Amniotic stem cell (primary cell): ENCODE data around the gene TH.

Experiments used
- DNase-seq: peaks from one replicate; lab custom pipeline; 2025; lab: John Stamatoyannopoulos, UW

The TH gene

DNA sequence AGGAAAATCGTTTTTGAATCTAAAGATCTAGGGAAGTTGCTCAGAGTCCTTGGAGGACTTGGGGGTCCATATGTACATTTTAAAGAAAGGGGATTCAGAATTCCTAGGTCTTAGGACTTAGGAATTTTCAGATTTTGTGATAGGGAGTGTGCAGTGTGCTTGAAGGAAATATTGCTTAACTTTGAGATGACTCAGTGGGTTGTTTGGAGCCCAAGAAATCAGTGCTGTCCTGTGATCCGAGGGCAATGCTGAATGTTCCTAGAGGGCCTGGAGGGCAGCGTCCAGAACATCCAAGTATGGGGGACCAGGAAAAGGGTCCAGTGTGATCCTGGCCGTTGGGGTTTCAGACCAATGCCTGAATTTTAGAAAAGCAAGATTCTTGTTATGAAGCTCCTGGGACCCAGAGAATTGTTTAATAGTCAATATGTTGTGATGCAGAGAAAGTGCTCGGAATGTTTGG is 29.3 kb downstream of the TH start:
- no peak for DNase-seq

DNA sequence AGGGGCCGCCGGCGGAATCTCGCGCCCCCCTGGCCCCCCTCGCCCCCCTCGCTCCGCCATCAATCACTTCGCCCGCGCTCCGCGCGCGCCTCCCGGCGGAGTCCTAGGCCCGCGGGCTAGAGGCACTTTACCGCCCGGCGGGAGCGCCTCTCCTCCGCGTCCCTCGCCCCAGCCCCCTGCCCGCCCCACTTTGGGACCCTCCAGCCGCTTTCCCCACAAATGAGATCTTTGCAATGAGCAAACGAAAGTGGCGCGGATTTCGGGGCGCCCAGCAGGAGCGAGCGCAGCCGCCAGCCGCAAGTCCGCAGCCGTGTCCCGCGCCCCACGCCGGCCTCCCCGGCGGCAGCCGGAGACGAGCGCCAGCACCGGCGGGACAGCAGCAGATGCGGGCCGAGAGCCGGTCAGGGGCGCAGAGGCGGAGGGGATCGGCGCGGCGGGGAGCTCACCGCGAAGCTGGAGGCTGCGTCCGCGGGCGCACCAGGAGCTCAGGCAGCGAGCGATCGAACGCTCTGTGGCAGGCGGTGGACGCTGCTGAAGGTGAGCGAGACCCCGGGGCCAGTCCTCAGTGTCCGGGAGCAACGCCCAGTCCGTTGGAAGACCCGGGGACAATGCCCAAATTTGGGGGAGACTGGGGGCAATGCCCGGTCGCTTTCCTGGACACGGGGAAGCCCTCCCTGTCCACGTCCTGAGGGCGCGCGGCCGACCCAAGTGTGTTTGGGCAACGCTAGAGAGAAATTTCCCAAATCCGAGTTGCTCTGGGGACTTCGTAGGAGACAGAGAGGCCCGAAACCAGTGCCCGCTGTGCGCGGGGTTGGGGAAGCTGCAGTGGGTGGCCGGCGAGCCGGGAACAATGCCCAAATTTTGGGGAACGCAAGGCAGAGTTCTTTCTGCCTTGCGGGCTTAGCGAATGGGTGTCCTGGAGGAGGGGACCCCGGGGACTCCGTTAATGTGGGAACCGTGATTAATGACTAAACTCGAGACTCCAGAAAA is 30.9 kb downstream of the TH start:
- no peak for DNase-seq

DNA sequence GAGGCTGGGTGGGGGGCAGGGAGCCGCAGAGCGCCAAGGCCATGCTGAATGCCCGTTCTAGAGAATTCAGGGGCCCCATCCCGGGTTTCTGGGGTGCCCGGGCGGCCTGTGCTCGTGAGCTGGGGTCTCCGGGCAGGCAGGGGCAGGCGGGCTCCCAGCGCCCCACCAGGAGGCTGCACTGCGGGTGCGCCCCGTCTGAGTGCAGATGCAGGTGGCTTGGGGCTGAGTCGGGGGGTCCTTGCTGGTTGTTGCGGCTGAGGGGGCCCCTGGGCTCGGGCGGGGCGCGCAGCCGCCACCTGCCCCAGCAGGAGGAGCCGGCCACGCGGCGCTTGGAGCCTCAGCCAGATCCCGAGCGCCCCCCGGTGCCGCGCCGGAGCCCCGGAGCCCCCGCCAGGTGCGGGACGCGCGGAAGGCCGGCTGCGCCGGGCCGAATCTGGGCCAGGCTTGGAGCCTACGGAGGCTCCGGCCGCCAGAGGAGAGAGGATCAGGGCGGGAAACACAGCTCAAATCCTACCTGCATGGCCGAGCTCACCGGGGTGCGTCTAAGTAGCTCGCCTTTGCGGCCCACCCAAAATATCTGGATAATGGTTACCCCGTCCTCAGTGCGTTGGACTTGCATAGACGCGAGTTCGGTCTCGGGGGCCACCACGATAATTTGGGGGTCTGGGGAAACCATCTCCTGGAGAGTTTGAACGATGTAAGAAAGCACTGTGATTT is 31.8 kb downstream of the TH start:
- no peak for DNase-seq

DNA sequence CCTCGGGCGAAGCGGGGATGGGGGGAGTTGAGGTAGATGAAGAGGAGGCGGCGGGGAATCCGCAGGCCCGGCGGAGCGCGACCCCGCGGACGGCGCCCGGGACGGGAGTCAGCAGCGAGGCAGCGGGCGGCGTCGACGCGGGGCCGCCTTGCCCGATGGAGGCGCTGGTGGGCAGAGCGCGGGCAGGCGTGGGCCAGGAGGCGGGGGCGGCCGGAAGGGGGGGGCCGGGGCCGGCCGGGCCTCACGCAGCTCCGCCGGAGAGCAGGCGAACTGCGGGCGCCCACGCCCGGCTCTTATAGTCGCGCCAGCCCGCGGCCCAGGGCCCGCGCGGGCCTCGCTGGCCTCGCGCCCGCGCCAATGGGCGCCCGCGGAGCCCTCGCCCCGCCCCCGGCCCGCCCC is 32.5 kb downstream of the TH start, which contains the start of gene IGF2:
Gene IGF2, minus strand, starts transcription at position 267 of the 399 bp plus-strand sequence. CDS start 3,866 bp downstream, outside the sequence.
- DNase-seq = no peak

DNA sequence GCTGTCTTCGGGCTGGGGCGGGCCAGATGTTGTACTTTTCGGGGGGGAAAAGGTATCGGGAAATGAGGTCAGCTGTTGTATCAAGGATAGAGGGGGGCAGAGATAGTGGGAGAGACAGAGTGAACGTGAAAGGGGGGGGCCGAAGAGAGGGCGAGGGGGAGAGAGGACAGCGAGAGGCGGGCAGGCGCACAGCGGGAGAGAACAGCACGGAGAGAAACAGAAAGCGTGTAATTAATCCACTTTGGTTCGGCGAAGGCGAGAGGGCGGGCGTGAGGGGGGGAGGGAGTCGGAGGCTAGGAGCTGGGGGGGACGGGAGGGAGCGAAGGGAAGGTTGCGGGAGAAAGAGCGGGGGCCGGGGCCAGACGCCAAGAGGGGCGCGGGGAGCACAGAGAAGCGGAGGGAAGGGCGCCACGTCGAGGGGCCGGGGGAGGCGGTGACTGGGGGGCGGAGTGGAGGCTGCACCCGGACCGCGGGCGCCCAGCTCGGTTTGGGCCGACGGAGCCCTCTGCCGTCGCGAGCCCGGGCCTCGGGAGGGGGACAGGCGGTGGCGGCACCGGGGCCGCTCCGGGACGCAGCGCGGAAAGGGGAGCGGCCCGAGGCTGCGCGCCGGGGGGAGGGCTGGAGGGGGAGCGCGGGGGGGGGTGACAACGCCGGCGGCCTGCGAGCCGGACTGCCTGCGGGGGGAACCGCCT is 33.0 kb downstream of the TH start:
- DNase-seq = no peak

DNA sequence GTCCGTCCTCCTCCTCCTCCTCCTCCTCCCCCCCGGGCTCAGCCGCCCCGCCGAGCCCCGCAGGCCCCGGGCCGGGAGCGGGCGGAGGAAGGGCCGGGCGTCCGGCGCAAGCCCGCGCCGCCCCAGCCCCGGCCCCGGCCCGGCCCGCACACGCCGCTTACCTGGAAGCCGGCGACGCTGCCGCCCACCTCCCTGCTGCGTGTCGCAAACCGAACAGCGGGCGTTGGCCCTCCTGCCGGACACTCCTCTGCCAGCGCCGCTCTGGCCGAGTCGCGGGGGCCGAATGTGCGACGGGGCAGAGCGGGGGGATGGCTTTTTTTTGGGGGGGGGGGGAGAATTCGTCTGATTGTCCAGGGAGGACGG is 33.6 kb downstream of the TH start:
- DNase-seq = no peak

DNA sequence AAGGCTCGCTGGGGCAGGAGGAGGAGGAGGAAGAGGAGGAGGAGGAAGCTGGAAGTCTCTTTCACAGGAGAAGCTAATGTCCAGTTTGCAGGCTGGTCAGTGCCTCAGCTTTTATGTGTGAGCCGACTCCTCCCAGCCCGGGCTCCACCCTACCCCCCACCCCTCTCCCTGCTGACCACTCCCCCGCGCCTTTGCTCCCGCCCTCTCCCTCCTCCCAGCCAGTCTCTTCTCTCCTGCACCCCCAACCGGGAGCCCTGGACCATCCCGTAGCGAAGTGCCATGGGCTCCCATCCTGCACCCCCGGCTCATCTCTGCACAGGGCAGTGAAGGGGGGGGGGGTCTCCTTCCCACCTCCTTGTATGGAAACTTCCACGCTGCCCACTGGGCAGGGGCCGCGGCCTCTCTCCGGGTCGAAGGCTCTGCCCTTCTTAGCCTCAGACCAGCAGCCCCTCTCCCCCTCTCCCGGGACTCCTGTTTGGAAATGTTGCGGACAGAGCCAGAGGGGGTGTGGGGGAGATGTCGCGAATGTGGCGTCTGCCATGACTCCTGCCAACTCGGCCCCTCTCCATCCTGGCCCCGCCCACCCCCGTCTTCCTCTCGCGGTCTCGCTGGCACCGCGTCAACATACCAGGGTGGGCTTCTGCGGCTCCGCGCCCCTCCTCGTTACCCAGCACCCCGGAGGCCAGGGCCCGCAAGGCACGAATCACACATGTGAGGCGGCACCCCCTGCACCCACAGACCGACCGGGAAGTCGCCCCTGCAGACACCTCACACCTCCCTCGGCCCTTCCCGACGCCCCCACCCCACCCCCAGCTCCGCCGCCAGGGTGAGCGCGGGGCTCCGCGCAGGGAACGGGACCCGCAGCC is 34.2 kb downstream of the TH start:
- DNase-seq = peak; percentile 28

DNA sequence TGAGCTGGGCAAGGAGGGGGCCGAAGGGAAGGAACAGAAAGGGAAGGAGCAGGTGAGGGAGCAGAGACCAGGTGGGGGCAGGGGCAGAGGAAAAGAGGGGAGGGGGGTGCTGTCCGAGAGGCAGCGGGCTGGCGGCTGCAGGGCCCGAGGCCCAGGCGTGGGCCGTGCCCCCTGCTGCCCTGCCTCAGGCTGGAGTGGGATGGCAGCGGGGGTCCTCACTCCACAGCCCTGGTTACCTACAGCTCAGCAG is 34.7 kb downstream of the TH start:
- no peak for DNase-seq

DNA sequence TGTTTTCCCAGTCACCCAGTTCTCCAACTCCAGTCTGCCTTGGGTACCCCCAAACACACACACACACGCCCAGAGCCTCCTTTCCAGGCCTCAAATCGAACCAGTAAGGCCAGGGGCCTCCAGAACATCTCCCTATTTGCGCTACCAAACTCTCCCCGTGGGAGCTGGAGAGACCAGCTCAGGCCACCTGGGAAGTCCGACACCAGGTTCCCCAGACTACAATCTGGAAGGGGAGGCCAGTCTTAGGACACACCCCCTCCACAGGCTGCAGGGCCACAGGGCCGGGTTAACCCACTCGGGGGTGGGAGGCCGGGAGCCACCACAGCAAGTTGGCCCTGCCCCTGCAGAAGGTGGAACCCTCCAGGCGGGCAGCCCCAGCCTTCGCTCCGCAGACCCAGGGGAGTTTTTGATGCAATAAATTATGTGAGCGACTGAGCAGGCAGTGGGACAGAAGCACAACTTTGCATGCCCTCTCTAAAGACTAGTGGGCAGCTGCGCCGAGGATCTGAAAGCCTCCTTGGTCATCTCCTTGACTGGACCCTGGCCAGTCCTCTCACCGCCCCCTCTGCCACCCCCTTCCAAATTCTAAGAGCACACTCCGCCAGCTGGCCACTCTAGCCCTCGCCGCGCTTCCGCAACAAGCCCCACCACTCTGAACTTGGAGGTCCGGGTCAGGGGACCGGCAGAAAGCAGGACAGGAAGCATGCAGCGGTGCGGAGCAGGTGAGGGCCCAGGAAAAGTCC is 35.2 kb downstream of the TH start:
- DNase-seq = no peak

DNA sequence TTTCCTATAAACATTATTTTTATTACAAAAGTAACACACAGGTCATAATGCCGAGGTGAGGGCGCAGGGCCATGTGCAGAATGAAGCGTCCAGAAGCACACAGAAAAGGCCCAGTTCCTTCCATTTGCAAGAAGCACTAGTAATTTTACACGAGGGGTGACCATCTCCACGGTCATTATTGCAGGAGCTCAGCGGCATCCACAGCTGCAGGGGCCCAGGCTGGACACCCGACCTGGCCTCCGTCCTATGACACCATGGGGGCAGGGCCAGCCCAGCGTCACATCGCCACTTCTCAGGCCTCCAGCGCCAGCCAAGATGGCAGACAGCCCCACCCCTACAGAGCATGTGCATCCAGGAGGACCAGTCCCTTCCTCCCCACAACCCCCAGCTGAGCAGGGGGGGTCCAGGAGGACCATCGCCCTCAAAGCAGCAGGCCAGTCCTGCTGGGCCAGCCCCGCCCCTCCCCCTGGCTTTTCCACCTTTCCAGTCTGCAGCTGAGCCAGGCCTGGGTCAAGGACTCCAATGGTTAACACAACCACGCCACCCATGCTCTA is 35.9 kb downstream of the TH start:
- no peak for DNase-seq

DNA sequence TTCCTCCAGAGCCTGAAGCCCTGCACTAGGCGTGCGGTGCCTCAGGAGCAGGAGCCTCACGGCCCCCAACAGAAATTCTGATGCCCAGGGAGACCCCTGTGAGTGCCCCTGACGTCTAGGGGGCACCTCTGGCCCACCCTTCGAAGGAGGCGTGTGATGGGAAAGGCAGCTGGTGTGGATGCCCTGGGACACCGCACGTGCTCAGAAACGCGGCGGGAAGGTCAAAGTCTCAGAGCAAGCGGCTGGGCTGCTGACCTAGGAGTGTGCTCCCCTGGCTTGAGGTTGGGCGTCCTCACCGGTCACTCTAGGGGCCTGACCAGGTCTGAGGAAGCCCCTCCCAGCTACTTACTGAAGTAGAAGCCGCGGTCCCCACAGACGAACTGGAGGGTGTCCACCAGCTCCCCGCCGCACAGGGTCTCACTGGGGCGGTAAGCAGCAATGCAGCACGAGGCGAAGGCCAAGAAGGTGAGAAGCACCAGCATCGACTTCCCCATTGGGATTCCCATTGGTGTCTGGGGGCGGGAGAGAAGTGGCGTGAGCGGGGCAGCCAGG is 36.5 kb downstream of the TH start:
- no peak for DNase-seq

DNA sequence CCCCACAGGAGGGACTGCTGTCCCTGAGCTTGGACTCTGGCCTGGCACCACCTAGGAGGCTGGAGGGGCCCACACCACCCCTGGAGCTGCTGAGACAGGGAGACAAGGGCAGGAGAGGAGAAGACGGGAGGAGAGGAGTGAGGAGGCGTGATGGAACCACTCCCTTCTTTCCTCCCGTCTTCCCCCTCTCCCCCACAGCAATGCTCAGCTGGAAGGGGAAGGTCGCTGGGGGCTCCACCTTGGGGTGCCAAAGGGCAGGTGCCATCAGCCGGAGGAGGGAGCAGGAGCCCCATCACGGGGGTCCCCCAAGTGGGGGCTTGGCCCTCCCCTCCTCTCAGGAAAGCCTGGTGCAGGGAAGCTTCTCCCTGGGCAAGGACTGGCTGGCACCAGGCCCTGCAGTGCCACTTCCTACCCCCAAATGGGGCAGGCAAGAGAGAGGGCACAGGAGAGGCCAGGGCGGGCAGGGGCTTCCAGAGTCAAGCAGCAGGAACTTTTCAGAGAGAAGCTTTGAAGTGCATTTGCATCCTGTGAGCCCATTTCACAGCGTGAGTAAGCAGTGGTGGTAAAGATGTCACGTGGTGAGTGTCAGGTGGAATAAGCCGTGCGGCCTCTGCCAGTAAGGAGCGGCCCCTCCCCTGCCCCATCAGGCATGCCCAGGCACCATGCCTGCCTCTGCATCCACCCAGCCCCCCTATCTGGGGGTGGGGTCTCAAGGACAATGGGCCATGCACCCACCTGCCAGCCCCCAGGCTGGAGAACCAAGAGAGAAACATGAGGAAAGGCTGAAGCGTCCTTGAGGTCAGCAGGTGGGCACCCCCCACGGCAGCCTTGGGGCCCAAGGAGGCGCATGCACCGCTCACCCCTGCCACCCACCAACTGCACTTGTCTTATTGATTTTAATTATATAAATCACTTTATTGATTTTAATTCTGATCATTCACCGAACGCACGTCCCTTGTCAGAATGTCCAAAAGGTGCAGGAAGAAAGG is 37.3 kb downstream of the TH start:
- DNase-seq = no peak

DNA sequence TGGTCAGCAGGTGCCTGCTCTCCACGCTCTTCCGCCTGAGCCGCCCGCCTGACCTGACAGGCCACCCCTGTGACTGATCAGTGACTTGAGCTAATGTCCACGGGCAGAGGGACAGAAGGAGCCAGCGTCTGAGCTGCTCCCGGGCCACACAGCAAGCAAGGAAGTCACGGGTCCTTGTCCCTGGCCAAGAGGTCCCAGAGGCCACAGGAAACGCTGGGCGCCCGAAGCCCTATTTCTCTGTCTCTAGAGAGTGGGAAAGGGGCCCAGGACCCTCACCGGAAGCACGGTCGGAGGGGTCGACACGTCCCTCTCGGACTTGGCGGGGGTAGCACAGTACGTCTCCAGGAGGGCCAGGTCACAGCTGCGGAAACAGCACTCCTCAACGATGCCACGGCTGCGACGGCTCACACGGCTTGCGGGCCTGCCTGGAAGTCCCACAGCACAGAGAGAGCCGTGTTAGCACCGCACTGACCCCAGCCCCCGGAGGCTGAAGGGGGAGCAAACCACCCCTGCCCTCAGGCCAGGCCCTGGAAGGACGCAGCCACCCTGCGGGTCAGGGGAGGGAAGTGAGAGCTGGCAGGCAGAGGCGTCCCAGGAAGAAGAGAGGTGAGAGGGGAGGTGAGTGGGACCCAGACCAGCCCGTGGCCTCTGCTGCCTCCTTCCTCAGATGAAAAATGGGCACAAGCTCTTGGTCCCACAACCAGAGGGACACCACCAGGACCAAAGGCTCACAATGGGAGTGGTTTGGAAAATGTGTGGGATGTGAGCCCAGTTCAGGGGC is 38.2 kb downstream of the TH start:
- no peak for DNase-seq

DNA sequence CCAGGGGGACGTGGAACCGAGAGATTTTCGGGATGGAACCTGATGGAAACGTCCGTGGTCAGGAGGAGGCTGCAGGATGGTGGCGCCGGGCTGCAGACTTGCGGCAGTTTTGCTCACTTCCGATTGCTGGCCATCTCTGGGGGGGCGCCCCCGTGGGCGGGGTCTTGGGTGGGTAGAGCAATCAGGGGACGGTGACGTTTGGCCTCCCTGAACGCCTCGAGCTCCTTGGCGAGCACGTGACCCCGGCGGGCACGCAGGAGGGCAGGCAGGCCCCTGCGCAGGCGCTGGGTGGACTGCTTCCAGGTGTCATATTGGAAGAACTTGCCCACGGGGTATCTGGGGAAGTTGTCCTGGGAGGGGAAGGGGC is 38.8 kb downstream of the TH start:
- no peak for DNase-seq

DNA sequence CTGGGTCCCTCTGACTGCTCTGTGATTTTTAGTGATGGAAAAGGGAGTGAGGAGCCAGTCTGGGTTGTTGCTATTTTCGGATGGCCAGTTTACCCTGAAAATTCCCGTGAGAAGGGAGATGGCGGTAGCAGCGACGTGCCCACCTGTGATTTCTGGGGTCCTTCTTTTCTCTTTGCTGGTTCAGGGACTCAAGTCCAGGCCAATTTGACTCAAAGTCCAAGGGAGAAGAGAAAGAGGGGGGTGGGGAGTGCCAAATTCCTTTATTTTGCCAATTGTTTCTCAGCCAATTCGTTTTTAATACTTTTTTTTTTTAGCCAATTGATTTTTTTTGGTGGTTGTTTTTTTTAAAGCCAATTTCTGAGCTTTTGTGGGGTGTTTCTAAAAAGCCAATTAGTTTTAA is 39.4 kb downstream of the TH start:
- no peak for DNase-seq

DNA sequence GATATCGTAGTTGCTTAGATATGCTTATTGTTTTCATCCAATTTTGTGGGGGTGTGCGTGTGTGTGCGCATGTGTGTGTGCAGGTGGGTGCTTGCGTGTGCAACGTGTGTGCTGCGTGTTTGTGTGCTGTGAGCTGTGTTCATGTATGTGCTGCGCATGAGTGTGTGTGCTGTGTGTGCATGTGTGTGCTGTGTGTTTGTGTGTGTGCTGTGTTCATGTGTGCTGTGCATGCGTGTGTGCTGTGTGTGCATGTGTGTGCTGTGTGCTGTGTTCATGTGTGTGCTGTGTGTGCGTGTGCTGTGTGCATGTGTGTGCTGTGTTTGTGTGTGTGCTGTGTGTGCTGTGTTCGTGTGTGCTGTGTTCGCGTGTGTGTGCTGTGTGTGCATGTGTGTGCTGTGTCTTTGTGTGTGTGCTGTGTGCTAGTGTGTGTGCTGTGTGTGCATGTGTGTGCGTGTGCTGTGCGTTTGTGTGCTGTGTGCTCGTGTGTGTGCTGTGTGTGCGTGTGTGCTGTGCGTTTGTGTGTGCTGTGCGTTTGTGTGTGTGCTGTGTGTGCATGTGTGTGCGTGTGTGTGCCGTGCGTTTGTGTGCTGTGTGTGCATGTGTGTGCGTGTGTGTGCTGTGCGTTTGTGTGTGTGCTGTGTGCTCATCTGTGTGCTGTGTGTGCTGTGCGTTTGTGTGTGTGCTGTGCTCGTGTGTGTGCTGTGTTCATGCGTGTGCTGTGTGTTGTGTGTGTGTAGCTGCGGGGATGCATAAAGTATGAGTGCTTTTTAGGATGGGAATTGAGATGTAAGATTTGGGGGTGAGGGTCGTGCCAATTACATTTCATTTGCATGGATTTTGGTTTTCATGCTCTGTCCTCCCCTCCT is 40.0 kb downstream of the TH start:
- no peak for DNase-seq

DNA sequence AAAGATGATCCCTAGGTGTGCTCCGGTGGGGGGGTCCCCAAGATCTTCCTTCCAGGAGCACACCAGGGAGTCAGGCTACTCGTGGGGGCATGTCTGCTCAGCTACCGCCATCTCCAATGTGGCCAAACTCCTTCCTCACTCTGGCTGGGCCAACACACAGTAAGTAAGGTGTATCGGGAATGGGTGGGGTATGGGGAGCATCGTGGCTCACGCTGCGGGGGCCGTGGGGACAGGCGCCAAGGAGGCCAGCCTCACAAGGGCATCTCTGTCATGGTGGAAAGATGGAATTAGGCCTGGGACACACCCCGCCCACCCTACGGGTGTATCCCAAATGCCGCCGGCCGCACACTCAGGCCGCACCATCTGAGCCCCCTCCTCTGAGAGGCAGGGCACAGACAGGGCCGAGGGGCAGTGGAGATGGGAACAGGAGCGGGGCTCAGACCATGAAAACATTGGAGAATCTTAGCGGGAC is 40.7 kb downstream of the TH start:
- DNase-seq = no peak
